RPMI8226 (cell line): Measurements from ENCODE around the gene IL34.

Experiments
- DNase-seq: peaks from one replicate; pipeline ENCODE4 v3.0.0-alpha.2; 2015

The IL34 gene

DNA sequence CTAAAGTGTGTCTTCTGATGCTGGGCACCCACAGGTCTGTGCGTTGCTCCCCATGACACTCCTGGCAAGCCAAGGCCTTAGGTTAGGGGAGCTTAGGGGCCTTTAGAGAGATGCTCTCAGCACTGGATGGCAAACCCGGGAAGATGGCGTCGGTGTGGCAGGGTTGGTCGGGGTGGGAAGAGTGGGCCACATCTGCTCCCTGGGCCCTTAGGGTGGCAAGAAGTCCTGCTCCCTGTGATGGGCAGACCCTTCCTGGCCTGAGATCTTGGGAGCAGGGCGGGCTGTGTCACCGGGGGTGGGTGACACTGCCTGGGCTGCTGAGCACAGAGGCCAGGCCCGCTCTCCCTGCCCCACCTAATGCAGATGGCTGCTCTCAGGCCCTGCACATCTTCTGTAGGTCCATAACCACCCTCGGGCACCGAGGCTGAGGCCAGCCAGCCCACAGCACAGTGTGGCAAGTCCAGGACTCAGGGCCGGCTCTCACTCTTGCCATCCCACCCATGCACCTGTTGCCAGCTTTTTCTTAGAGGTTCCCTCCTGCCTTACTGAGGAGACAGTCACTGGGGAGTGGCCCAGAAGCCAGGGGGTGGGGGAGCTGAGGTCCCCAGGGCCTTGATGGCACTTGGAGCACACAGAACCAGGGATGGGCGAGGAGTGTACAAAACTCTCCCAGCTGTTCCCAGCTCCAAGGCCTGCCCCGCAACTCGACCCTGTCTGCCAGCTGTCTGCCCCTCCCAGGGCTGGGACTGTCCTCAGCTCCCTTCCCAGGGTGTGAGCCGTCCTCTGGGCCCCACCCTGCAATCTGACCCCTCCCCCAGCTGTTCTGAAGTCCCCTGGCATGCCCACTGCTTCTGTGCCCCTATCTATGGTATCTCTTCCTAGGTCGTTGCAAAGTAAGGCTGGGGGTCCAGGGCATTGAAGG is 43.9 kb downstream of the IL34 start:
- no peak for DNase-seq

DNA sequence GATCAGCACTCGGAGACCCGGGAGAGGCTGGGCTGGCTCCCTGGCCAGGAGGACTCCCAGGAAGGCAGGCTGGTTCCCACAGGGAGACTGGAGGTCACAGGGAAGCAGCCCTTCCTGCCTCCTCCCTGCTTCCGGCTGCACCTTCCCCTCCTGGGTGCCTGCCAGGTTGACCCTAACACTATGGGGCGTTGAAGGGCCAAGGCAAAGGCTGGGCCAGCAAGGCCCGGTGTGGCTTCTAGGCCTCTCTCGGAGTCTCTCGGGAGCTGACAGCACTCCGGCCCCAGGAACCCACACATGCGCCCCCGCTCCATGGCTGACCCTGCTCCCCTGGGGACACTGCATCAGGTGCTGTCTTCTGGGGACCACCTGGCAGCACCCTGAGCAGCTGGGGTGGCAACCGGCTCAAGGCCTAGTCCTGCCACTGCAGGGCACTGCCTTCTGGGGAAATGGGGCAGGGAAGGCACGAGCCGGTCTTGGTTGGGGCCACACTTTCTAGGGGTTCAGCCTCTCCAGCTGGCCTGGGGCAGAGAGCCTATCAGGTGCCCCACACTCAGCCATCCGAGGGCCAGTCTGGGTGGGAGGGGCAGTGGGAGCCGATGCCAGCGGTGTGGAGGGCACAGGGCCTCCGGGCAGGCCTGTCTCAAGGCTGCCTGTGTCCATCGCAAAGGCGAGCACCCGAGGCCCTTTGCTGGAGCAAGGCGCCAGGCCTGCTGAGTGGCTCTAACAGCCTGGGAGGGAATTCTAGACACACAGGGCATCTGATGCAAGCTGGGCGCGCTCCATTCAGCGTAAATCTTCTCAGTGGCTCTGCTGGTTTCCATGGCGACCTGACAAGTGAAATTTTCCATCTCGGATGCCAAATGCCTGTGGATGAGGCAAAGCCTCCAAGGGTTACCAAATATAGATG is 45.1 kb downstream of the IL34 start:
- DNase-seq: no peak

- DNase-seq: no peak
Measured at GRCh38 chr16:70692130-70692872, 45.9 kb downstream of the IL34 start.

- no peak for DNase-seq
Measured at GRCh38 chr16:70692873-70693671, 46.7 kb downstream of the IL34 start.

DNA sequence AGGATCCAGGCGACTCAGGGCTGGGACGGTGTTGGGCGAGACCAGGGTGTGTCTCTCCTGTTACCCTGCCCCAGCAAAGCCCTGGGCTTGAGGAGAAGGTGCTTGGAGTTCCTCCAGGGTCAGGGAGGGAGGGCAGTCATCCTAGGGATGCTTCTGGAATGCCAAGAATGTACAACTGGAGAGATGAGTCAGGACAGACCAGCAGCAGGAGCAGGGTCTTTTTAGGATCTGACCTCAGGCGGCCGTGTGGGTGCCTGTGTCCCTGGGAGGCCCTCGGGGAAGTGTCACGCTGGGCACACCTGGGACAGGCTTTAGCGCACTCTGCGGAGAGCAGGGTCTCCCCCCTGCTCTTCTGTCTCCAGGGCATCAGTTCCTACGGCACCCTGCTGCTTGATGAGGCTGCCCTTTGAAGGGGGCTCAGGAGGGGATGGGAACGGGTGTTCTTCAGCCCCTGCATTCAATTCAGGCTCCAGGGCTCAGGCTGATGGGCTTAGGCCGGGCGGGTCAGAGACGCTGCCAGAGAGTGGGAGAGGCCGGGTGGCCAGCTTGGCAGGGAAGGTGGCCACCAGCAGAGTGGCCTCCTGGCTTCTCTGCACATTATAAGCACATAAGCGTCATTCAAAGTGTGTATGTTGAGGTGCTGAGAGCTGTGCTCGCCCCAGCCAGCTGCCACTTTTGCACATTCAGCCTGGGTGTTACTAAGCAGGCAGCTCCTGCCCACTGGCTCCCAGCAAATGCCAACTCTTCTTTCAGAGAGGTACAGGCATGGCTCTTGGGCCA is 47.9 kb downstream of the IL34 start:
- DNase-seq: no peak

DNA sequence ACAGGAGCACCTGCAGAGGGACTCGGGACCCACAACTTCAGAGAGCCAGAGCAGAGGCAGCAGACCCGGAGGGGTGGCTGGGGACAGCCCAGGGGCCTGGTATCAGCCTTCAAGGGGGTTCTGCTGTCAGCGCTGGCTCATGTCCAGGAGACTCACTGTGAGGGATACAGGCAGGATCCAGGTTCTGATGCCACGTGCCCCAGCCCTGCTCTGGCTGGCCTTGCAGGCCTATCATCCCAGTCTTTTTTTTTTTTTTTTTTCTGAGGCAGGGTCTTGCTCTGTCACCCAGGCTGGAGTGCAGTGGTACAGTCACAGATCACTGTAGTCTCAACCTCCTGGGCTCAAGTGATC is 48.5 kb downstream of the IL34 start:
- no peak for DNase-seq

DNA sequence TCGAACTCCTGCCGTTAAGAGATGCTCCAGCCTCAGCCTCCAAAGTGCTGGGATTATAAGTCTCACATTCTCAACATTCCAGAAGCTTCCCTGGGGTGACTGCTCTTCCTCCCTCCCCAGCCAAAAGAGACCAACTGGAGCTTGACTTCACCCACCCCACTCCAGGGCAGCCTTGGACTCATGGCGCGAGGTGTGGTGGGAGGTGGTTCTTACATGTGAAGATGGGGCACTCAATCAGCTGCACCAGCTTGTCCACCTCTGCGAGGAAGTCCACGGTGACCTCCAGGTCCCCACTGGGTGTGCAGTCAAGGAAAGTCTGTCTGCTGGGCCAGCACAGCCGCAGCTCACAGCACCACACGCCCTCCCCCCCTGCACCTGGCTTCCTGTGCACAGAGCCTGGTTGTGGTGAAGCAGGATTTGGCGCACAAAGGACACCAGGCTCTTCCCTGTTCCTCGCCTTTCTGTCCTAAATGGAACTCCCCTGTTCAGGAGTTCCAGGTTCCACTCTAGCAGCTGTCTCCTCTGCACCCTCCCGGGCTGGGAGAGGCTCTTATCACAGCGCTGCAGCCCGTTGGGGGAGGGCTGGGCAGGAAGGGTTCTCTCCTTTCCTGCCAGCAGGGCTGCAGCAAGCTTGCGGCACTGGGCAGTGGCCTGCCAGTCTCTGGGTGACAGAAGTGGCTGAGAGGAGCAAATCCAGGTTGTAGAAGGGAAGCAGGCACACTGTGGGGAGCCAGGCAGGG is 49.1 kb downstream of the IL34 start:
- DNase-seq: peak; percentile 36

DNA sequence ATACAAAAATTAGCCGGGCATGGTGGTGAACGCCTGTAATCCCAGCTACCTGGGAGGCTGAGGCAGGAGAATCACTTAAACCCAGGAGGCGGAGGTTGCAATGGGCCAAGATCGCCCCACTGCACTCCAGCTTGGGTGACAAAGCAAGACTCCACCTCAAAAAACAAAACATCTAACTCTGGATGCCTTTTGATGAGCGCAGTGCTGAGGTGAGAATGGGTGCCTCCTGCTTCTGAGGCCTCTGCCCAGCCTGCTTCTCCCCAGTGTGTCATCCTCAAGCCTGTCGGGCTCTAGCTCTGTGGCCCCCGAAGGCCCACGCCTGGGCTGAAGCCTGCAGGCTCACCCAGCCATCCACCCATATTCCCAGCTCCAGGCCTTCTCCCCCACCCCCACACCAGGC is 50.0 kb downstream of the IL34 start:
- DNase-seq: no peak

- DNase-seq: no peak
Measured at GRCh38 chr16:70696952-70697593, 50.7 kb downstream of the IL34 start.

DNA sequence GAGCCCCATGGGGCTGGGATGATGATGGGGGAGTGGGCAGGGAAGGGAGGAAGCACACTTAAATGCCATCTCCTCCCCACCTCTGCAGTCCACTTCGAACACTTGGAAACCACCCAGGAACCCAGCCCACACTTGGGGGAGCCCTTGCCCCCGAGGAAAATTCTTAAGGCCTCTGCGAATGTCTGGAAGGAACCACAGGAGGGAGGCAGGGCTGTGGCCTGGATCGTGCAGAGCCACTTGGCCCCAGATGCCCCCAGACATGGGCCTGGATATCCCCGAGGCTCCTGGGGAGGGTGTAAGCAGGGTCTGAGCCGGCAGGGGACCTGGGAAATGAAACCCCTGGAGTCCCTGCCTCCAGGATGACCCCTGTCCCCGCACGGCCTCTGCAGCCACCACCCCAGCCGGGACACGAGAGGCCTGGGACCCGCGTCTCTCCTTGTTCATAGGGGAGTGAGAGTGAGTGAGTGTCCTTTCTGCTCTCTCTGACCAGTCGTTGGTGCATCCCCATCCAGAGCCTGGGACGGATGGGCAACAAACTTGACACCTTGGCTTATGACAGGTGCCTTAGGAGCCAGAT is 51.3 kb downstream of the IL34 start:
- no peak for DNase-seq

GRCh38 chr16:70698901-70699300 is 52.5 kb downstream of the IL34 start:
- no peak for DNase-seq

GRCh38 chr16:70699696-70700095 is 53.3 kb downstream of the IL34 start:
- DNase-seq: no peak

GRCh38 chr16:70700101-70701020 is 54.0 kb downstream of the IL34 start:
- no peak for DNase-seq

DNA sequence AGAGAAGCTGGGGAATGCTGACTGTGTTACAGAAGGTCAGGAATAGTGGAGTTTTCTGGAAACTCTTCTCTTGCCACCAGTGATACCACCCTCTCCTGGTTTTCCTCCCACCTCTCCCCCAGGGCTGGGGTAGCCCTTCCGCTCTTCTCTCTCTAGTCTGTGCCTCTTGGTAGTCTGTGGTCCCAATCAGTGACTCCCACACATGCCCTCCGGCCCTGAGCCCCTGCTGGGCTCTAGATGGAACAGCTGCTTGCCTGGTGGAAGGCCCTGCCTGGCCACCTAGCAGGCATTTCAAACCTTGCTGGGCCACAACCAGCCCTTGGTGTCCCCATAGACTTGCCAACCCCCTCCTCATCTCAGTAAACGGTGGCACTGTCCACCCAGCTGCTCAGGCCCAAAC is 54.7 kb downstream of the IL34 start:
- DNase-seq: no peak

DNA sequence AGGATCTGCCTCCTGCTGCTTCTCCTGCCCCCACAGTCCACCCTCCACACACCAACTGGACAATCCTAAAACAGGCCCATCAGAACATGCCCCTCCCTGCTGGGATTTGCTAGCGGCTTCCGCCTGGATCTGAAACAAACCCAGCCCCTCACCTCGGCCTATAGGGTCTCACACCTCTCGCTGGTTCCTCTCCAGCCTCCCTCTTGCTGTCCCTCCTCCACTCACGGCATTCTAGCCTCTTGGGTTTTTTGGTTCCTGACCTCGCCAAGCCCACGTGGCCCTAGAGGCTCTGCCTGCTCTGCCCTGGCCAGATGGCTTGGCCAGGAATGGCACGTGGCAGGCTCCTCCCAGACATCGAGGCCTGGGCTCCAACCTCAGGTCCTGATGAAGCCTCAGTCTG is 55.2 kb downstream of the IL34 start:
- no peak for DNase-seq

- no peak for DNase-seq
Measured at GRCh38 chr16:70701998-70702397, 55.6 kb downstream of the IL34 start.

GRCh38 chr16:70702624-70703023 is 56.3 kb downstream of the IL34 start:
- DNase-seq: no peak

DNA sequence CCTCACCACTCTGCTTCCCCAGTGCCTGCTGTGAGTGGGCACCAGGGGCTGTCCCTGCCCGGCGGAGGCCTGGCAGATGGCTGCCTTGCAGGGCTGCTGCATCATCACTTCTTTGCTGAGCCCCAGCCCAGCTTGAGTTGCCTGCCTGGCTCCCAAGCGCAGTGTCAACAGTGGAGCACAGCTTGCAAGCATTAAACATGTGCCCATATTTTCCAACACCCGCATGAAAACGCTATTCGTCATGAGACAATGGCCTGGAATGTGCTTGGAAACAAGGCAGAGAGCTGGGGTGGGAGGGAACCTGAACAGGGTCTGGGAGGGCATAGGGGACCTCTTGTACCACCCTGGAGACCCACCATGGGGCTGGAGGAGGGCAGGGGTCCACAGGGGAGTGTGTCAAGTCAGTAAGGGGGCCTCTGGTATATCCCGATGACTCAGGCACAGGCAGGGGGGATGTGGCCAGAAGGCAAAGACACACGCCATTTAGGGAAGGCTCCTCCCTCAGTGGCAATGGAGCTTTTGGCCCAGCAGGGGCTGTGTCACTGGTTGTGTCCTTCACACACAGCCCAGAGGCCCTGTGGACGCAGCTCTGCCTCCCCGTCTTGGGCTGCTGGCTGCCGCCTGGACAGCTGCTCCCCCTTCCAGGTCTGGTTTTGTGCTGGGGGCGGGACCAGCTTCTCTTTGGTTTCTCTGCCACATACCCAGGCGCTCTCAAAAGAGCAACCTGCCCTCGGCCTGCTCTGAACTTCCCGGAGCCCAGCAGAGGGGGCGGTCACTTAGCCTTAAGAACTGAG is 56.9 kb downstream of the IL34 start:
- DNase-seq: no peak
